Neural progenitor cell (in vitro differentiated cells): ENCODE results near the gene LRRTM3. TPM values are rescaled to one million over a fixed set of nuclear protein-coding genes. Genes with fewer than 3 reads are reported as not detected.

ENCODE experiments used
- DNase-seq: peaks from one replicate; pipeline ENCODE4 v3.0.0-alpha.2; 2016; ENCODE audit warnings: low spot score
- H2AFZ ChIP-seq: fragments of 200-600 bp; sonication (generic); replicated peaks from 2 replicates; pipeline ENCODE4 v1.6.1; 2016; ENCODE audit warnings: antibody characterized with exemption
- H3F3A ChIP-seq: fragments of 200-600 bp; sonication (generic); 2 replicates; pipeline ENCODE4 v1.6.1; 2016; ENCODE audit warnings: antibody characterized with exemption, low read depth
- H3K27ac ChIP-seq: fragments of 200-600 bp; sonication (generic); 2 replicates; pipeline ENCODE4 v1.5.1; 2016; ENCODE audit warnings: mild to moderate bottlenecking
- H3K27me3 ChIP-seq: fragments of 200-600 bp; sonication (generic); 2 replicates; pipeline ENCODE4 v1.6.1; 2016; ENCODE audit warnings: mild to moderate bottlenecking, moderate library complexity
- H3K36me3 ChIP-seq: fragments of 200-600 bp; sonication (generic); 2 replicates; pipeline ENCODE4 v1.5.1; 2016
- H3K4me1 ChIP-seq: fragments of 200-600 bp; sonication (generic); 2 replicates; pipeline ENCODE4 v1.6.1; 2016; ENCODE audit warnings: mixed run types
- H3K4me2 ChIP-seq: fragments of 200-600 bp; sonication (generic); 2 replicates; pipeline ENCODE4 v1.6.1; 2016
- H3K4me3 ChIP-seq: fragments of 200-600 bp; sonication (generic); 2 replicates; pipeline ENCODE4 v1.5.1; 2016
- H3K79me2 ChIP-seq: fragments of 200-600 bp; sonication (generic); 2 replicates; pipeline ENCODE4 v1.6.1; 2016; ENCODE audit warnings: low read depth
- H3K9ac ChIP-seq: fragments of 200-600 bp; sonication (generic); 2 replicates; pipeline ENCODE4 v1.6.1; 2016
- H3K9me3 ChIP-seq: fragments of 200-600 bp; sonication (generic); 2 replicates; pipeline ENCODE4 v1.5.1; 2016; ENCODE audit warnings: low read depth
- H4K20me1 ChIP-seq: fragments of 200-600 bp; sonication (generic); 2 replicates; pipeline ENCODE4 v1.6.1; 2016; ENCODE audit warnings: low read depth
- H3K27ac Mint-ChIP-seq: 3 replicates; pipeline ENCODE4 v1.8.0; 2021; ENCODE audit warnings: mixed read lengths
- H3K27me3 Mint-ChIP-seq: 2 replicates; pipeline ENCODE4 v1.8.0; 2022; ENCODE audit warnings: low read depth, mild to moderate bottlenecking, inconsistent platforms, moderate library complexity, mixed read lengths; ENCODE audit not compliant: insufficient read depth
- H3K36me3 Mint-ChIP-seq: 3 replicates; pipeline ENCODE4 v1.8.0; 2021; ENCODE audit warnings: mixed read lengths
- H3K4me1 Mint-ChIP-seq: 3 replicates; pipeline ENCODE4 v1.8.0; 2021; ENCODE audit warnings: mixed read lengths
- H3K4me3 Mint-ChIP-seq: 3 replicates; pipeline ENCODE4 v1.8.0; 2021; ENCODE audit warnings: mild to moderate bottlenecking, moderate library complexity, mixed read lengths
- H3K9me3 Mint-ChIP-seq: 3 replicates; pipeline ENCODE4 v1.8.0; 2020; ENCODE audit warnings: mixed read lengths
- EZH2 ChIP-seq: fragments of 200-600 bp; sonication (generic); IDR thresholded peaks from 2 replicates; pipeline ENCODE4 v1.6.1; 2017; ENCODE audit warnings: antibody characterized with exemption, mild to moderate bottlenecking, moderate library complexity
- EZH2phosphoT487 ChIP-seq: fragments of 200-600 bp; sonication (generic); IDR thresholded peaks from 2 replicates; pipeline ENCODE4 v1.6.1; 2017; ENCODE audit warnings: antibody characterized with exemption
- total RNA-seq: library from RNA; depleted of rRNA; stranded (reverse); fragments of >200 nt; gene quantifications from 2 replicates; pipeline ENCODE4 v1.2.3, GENCODE V29; 2015; ENCODE audit warnings: low replicate concordance
- TF ChIP-seq, protein P1 (sequence below): fragments of 200-600 bp; sonication (generic); IDR thresholded peaks from 2 replicates; pipeline ENCODE4 v1.5.1; 2017; ENCODE audit warnings: antibody characterized with exemption, mild to moderate bottlenecking

LRRTM3 gene
- total RNA-seq: 0.03 TPM in 1 of 2 replicates, not detected in the other

DNA sequence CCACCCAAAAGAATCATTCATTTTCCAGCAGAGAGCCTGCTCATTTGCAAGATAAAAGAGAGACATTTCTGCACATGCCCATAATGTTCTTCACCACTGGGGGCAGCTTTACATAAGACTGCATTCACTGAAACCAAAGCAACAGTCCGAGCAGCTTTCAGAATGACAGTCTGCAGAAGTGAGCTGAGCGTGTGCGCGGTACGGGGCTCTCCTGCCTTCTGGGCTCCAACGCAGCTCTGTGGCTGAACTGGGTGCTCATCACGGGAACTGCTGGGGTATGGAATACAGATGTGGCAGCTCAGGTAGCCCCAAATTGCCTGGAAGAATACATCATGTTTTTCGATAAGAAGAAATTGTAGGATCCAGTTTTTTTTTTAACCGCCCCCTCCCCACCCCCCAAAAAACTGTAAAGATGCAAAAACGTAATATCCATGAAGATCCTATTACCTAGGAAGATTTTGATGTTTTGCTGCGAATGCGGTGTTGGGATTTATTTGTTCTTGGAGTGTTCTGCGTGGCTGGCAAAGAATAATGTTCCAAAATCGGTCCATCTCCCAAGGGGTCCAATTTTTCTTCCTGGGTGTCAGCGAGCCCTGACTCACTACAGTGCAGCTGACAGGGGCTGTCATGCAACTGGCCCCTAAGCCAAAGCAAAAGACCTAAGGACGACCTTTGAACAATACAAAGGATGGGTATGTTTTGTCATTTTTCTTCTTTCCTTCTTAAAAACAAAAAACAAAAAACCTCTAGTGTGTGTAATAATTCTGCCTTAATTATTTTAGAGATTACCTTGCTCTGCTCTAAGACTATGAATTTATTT lies at the start of gene LRRTM3:
Gene LRRTM3, plus strand, starts transcription at position 141 of the 820 bp plus-strand sequence.
- peaks cover 12% of the 10 kb centered on the region for H3K27me3 Mint-ChIP-seq
- Histone ChIP-seq H3K27ac (no peak within 1 kb of the TSS), H3K36me3 (no peaks in the 10 kb centered on the region), H2AFZ (peak within 1 kb of the TSS; percentile 23), H3K4me2 (peak within 1 kb of the TSS; percentile 70), H3K79me2 (no peaks in the 10 kb centered on the region), H3K4me1 (peaks cover 14% of the 10 kb centered on the region), H3K4me3 (peak within 1 kb of the TSS; percentile 35), H3F3A (no peaks in the 10 kb centered on the region), H3K9me3 (no peaks in the 10 kb centered on the region), H3K27me3 (peaks cover 28% of the 10 kb centered on the region), H3K9ac (no peak within 1 kb of the TSS), H4K20me1 (no peaks in the 10 kb centered on the region)
- H3K4me1 Mint-ChIP-seq: peaks cover 35% of the 10 kb centered on the region
- peak; percentile 93 for DNase-seq
- no peak within 1 kb of the TSS for H3K27ac Mint-ChIP-seq
- H3K4me3 Mint-ChIP-seq: peak within 1 kb of the TSS; percentile 84
- TF ChIP-seq EZH2 (no peak), EZH2phosphoT487 (no peak)
- TF ChIP-seq, protein P1, sequence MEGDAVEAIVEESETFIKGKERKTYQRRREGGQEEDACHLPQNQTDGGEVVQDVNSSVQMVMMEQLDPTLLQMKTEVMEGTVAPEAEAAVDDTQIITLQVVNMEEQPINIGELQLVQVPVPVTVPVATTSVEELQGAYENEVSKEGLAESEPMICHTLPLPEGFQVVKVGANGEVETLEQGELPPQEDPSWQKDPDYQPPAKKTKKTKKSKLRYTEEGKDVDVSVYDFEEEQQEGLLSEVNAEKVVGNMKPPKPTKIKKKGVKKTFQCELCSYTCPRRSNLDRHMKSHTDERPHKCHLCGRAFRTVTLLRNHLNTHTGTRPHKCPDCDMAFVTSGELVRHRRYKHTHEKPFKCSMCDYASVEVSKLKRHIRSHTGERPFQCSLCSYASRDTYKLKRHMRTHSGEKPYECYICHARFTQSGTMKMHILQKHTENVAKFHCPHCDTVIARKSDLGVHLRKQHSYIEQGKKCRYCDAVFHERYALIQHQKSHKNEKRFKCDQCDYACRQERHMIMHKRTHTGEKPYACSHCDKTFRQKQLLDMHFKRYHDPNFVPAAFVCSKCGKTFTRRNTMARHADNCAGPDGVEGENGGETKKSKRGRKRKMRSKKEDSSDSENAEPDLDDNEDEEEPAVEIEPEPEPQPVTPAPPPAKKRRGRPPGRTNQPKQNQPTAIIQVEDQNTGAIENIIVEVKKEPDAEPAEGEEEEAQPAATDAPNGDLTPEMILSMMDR: peak; percentile 70
- H3K9me3 Mint-ChIP-seq: no peaks in the 10 kb centered on the region
- H3K36me3 Mint-ChIP-seq: no peaks in the 10 kb centered on the region

DNA sequence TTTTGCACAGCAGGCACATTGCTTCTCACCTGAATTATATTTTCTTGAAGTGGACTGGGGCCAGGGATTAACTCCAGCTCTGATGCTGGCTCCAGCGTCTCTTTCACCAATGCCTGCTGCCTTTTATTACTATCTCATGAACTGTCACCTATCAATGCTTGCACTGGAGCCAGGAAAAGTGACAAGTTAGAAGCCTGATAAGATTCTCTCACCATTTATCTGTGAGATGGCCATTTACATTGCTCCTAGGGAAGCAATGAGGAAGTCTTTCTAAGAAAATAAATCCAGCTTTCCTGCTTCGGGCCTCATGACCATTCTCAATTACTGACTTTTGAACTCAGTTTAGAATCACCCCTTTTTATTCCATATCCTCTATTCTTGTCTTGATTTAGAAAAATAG lies 48.5 kb upstream of the LRRTM3 start:
- Histone ChIP-seq H3K4me2 (no peak overlapping the region), H3K4me1 (no peaks in the 10 kb centered on the region), H3K27ac (no peak overlapping the region), H3K79me2 (no peaks in the 10 kb centered on the region), H3F3A (no peaks in the 10 kb centered on the region), H2AFZ (no peak overlapping the region), H3K27me3 (no peaks in the 10 kb centered on the region), H3K4me3 (no peak overlapping the region), H3K36me3 (no peaks in the 10 kb centered on the region), H3K9me3 (no peaks in the 10 kb centered on the region), H4K20me1 (no peaks in the 10 kb centered on the region), H3K9ac (no peak overlapping the region)
- Mint-ChIP-seq H3K4me1 (no peaks in the 10 kb centered on the region), H3K36me3 (no peaks in the 10 kb centered on the region), H3K4me3 (no peak overlapping the region), H3K9me3 (no peaks in the 10 kb centered on the region), H3K27ac (no peak overlapping the region), H3K27me3 (peaks cover 3% of the 10 kb centered on the region)
- TF ChIP-seq EZH2: no peak
- no peak for TF ChIP-seq EZH2phosphoT487
- TF ChIP-seq, protein P1: no peak
- DNase-seq: no peak

DNA sequence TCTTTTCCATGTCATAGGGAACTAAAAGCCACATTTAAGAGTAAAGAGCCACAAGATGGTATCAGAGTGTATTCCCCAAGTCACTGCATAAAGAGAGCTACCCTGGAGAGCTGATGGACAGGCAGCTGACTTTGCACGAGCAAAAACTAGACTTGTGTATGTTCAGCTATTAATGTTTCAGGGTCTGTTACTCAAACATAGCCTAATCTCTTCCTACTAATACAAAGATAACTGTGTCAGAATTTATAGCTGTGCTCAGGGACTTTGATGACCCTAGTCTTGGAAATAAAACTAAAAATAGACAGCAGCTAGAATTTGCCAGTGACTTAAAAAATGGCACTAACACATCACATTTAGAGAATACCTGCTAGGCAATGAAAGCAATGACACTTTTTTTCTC lies 45.5 kb upstream of the LRRTM3 start:
- H3K9me3 ChIP-seq: no peaks in the 10 kb centered on the region
- H2AFZ ChIP-seq: no peak overlapping the region
- H3K9me3 Mint-ChIP-seq: no peaks in the 10 kb centered on the region
- no peaks in the 10 kb centered on the region for H3F3A ChIP-seq
- H3K4me3 Mint-ChIP-seq: no peak overlapping the region
- no peak overlapping the region for H3K9ac ChIP-seq
- H3K4me2 ChIP-seq: no peak overlapping the region
- H3K36me3 ChIP-seq: no peaks in the 10 kb centered on the region
- DNase-seq: no peak
- no peaks in the 10 kb centered on the region for H3K27me3 Mint-ChIP-seq
- no peaks in the 10 kb centered on the region for H3K27me3 ChIP-seq
- no peak overlapping the region for H3K27ac ChIP-seq
- H3K27ac Mint-ChIP-seq: no peak overlapping the region
- no peaks in the 10 kb centered on the region for H4K20me1 ChIP-seq
- H3K79me2 ChIP-seq: no peaks in the 10 kb centered on the region
- H3K4me1 ChIP-seq: no peaks in the 10 kb centered on the region
- no peaks in the 10 kb centered on the region for H3K36me3 Mint-ChIP-seq
- TF ChIP-seq EZH2 (no peak), EZH2phosphoT487 (no peak)
- TF ChIP-seq, protein P1: no peak
- H3K4me3 ChIP-seq: no peak overlapping the region
- H3K4me1 Mint-ChIP-seq: no peaks in the 10 kb centered on the region
